ENCODE measurements around the gene SUGP2.

The SUGP2 gene

DNA sequence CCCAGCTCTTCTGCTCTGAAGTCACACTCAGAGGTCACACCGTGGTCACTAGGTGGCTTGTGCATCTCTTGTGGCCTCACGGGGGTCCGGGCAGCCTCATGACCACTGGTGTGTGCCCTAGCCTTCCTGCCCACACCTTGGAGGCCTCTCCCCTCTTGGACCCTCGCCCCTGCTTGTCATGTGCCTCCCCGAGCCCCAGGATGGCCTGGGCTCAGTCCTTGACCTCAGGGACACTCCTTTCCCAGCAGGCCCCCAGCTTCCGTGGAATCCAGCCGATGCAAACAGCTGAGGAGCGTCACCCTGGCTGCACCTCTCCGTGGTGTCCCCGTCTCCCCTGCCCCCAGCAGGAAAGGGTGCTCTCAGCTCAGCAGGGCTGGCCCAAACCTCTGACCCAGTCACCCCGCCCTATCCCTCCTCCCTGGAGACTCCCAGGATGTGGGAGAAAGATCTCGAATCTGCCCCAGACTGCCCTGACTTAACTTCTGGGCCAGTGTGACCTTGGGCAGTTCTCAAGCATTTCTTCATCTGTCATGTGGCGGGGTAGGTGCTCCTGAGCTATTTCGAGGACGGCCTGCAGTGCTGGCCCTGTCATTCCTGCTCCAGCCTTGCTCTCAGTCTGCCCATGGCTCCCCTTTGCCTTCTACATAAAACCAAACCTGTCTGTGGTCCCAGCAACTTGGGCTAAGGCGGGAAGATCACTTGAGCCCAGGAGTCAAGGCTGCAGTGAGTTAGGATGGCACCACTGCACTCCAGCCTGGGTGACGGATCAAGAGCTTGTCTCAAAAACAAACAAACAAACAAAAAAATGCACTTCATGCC is 25.9 kb upstream of the SUGP2 start:
- DNase-seq: no peak

DNA sequence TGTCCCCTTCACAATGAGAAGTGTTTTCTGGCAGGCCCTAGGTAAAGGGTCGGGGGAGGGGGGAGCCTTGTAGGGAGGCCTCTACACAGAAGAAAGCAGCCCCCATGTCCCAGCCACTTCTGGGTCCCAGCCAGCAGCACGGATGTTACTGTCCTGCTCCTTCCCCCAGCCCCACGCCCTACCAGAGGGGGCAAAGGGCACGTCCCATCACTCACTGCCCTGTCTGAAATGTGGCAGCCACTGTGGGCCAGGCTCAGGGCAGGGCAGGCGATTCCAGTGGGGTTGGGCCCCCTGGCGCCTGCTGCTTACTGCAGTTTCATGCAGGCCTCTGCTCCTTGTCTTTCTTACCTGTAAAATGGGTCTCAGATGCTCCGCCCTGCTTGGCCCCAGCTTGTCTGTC is 24.4 kb upstream of the SUGP2 start:
- DNase-seq: no peak

DNA sequence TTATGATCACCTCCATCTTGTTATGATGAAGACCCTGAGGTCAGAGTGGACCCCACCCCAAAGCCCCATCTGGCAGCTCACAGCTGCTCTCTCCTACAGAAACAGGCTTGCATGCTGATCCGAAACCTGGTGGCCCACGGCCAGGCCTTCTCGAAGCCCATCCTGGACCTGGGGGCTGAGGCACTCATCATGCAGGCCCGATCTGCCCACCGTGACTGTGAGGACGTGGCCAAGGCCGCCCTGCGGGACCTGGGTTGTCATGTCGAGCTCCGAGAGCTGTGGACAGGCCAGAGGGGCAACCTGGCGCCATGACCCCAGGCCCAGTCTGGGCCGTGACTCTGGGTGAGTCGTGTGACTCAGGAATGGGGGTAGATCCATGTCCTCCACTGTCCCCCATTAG is 24.0 kb upstream of the SUGP2 start:
- DNase-seq: no peak

DNA sequence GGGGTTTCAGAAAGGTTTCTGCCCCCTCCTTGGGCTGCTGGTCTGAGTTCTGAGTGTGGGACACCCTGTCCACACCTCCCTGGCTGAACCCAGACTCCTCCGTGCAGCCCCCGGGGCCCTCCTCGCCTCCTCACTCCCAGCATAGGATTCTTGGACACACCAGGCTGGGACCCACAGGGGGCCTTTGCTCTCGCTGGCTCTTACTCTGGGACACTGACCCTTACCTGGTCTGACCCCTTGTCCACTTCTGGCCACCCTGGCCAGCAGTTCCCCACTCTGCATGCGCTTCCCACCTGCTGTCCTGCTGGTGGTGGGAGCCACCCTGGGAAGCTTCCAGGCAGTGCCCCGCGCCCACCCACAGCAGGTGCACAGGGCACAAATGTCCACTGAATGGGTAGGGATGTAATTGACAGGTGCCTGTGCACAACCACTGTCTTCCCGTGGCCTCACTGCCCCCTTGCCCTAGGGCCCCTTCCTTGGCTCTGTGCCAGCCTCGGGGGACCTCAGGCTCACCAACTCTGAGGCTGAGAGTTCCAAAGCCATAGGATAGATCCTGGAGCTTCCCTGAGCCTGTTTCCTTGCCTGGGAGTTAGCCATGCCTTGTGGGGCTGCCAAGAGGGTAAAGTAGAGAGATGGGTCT is 23.4 kb upstream of the SUGP2 start:
- no peak for DNase-seq

DNA sequence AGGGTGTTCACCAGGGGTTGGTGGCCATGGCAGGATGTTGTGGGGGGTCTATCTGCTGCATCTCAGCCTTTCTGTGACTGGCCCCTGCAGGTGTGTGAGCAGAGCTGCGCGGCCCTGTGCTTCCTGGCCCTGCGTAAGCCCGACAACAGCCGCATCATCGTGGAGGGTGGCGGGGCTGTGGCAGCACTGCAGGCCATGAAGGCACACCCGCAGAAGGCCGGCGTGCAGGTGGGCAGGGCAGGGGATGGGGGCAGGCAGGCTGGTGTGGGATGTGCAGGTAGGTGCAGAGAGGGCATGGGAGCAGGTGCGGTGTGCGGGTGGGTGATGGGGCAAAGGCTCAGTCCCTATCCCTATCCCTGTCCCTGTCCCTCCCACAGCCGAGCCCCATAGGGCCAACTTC is 22.4 kb upstream of the SUGP2 start:
- DNase-seq: no peak

DNA sequence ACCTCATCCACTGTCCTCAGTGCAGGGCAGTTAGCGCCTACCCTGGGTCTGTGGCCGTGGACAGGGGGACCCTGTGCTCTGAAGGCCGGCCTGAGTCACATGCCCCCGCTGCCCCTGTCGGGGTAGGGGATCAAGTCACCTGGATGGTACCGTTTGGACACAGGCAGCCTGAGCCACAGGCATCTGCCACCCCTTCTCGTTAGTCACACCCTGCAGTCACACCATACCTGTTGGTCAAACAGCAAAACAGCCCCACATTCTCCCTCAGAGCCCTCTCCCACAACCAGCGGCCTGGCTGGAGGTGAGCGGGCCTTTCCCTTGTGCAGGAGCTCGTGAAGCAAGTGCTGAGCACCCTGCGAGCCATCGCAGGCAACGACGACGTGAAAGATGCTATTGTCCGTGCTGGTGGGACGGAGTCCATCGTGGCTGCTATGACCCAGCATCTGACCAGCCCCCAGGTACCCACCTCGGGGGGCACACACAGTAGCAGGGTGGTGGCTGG is 21.7 kb upstream of the SUGP2 start:
- DNase-seq: no peak

DNA sequence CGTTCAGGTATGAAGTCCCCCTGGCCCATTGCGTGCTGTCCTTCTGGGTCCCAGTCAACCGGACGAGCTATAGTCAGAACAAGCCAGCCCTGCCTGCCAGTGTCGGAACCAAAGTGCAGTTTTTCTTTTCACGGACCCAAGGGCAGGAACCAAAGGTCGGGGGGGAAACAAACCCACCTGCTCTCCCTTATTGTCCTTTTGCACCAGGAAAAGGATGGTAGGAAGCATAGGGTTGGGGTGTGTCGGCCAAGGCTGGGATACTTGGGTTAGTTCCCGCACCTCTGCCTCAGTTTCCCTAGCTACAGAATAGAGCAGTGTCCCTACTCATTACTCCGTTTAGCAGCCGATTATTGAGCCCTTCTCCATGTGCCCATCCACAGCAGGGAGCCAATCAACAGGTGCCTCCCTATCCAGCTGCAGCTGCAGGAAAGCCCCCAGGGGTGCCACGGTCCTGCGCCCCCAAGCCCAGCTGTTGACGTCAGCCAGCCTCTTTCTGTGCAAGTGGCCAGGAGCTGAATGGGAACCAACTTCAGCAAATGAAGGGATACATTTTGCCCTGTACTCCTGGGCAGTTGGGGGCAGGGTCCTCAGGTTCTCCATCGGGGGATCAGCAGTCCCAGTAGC is 21.1 kb upstream of the SUGP2 start:
- no peak for DNase-seq

DNA sequence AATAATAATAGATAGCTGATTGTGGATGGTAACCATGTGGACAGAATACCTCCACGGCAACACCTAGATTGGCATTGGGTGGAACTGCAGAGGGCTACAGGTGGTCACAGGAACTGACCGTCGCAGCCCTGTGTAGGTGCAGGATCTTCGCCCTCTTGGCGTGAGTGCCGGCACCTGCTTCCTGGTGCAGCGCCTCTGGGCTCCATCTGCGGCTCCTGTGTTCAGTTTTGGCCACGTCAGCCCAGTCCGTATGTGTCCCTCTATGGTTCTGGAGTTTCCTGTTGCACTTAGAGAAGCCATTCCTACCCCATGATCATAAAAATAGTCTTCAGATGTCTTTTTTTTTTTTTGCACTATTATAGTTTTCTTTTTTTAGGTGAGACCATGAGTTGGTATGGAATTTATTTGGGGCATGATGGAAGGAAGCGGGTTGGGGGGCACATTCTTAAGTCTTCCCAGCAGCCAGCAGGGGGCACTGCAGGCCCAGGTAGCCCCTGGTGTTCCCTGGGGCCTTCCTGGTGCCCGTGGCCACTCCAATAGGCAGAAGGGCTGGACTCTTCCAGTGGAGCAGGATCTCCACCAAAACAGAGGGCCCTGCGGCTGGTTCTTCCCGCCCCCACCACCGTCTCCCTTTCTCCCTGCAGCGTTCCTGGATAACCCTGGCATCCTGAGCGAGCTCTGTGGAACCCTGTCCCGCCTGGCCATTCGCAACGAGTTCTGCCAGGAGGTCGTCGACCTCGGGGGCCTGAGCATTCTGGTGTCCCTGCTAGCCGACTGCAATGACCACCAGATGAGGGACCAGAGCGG is 20.4 kb upstream of the SUGP2 start:
- peak; percentile 52 for DNase-seq

DNA sequence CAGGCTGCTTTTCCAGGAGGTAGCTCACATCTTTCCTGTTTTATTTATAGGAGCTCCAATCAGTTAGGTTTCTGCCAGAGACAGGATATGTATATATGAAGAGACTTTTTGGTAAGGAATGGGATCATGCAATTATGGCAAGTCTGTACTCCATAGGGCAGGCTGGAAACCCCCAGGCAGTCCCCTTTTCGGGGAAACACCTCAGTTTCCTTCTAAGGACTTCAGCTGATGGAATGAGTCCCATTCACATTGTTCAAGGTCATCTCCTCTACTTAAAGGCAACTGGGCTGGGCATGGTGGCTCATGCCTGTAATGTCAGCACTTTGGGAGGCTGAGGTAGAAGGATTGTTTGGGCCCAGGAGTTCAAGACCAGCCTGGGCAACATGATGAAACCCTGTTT is 19.6 kb upstream of the SUGP2 start:
- DNase-seq: no peak

DNA sequence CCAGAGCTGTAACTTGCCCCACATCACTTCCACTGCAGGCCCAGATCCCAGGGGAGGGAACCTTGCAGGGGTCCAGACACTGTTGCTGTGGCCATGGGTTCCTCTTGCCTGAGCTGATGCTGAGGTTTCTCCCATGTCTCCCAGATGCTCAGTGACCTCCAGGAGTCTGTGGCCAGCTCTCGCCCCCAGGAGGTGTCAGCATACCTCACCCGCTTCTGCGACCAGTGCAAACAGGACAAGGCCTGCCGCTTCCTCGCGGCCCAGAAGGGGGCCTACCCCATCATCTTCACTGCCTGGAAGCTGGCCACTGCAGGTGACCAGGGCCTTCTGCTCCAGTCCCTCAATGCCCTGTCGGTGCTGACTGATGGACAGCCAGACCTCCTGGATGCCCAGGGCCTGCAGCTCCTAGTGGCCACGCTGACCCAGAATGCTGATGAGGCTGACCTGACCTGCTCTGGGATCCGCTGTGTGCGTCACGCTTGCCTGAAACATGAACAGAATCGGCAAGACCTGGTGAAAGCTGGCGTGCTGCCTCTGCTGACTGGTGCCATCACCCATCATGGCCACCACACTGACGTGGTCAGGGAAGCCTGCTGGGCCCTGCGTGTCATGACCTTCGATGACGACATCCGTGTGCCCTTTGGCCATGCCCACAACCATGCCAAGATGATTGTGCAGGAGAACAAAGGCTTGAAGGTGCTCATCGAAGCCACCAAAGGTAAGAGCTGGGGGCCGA is 18.3 kb upstream of the SUGP2 start:
- no peak for DNase-seq

DNA sequence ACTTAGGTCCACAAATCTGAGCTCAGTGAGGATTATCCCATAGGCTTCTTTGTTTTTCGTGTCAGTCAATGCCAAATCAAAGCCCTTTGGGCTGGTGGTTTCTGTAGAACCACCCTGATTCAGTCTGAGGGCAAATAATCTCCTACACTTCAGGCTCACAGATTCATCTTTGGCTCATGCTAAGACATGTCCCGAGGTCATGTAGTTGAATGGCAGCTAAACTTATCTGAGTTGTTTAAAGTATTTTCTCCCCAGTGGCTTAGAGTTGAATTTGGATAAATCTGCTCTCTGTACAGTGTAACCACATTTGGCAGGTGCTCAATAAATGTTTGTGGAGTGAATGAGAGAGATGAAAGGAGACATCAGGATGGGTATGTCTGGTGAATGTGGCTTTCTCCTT is 17.4 kb upstream of the SUGP2 start:
- DNase-seq: no peak

DNA sequence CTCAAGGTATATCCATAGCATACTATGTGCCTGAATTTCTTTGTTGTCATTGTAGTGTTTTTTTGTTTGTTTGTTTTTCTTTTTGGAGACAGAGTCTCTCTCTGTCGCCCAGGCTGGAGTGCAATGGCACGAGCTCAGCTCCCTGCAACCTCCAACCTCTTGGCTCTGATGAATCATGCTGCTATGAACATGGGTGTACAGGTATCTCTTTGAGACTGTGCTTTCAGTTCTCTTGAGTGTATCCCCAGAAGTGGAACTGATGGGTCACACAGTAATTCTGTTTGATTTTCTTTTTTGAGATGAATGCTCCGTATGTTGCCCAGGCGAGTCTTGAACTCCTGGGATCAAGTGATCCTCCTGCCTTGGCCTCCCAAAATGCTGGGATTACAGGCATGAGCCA is 16.8 kb upstream of the SUGP2 start:
- no peak for DNase-seq

DNA sequence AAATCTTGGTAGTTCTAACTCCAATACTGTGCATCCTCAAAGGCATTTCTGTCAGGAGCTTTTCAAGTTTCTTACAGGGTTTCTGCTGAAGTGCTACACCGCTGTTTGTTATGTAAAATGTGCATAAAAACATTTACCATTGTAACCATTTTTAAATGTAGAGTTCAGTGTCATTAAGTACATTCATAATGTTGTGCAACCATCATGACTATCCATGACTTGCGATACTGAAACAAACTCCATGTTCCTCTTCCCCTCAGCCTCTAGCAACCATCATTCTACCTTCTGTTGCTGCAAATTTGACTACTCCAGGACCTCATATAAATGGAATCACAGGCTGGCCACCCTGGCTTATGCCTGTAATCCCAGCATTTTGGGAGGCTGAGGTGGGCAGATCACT is 16.1 kb upstream of the SUGP2 start:
- DNase-seq: no peak

DNA sequence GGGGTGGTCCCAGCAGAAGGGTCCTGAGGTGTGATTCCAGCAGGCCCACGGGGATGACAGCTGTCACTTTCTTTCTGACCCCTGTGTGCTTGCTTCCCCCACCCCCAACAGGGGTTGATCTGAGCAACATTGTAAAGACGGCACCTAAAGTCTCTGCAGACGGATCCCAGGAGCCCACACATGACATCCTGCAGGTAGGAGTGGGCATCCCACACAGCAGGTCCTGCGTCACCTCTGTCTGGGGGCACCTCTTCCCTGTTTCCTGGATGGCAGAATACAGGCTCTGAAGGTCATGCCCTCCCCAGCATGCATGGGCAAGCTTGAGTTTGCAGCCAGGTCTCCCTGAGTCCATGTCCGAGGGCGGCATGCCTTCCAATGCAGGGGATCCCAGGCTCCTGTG is 10.6 kb upstream of the SUGP2 start:
- no peak for DNase-seq

DNA sequence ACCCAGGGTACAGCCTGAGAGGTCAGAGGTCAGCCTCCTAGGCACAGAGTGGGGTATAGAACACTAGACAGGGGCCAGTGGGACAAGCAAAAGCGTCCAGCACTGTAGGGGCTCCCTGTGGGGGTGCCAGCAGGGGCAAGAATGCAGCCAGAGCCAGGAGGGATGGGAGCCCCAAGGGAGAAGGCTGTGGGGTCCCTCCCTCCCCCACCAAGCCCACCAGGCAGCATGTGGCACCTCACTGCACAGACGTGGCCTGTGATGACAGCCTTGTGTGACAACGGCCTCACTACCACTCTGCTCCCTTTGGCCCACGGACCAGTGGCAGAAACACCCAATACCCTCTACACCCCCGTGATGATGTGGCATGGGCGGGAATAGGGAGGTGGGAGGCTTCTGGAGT is 10.2 kb upstream of the SUGP2 start:
- no peak for DNase-seq

DNA sequence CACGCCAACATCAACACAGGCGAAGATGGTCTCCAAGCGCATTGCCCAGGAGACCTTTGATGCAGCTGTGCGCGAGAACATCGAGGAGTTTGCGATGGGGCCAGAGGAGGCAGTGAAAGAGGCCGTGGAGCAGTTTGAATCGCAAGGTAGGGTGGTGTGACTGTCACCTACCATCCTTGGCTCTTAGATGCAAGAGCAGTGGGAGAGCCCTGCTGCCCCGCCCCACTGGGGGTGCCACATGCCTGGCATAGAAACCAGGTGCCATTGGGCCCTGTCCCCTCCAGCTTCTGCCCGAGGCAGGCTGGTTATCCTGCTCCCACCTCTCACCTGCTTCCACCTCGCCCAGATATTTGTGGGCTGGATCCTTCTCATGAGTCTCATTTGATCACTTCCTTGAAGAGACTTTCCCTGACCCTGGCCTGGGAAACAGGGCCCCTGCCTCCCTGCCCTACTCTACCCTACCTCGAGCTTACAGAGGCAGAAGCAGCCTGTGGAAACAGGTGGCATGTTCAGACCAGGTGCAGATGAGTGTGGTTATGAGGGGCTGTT is 9.5 kb upstream of the SUGP2 start:
- no peak for DNase-seq

DNA sequence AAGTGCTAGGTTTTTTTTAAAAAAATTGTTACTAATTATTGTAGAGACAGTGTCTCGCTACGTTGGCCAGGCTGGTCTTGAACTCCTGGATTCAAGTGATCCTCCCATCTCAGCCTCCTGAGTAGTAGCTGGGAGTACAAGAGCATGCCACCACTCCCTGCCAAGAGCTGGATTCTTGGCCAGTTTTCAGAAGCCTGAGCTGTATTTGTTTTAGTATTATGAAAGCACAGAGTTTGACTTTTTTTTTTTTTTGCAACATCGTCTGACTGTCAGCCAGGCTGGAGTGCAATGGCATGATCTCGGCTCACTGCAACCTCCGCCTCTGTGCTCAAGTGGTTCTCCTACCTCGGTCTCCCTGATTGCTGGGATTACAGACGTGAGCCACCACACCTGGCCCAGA is 7.1 kb upstream of the SUGP2 start:
- DNase-seq: no peak

DNA sequence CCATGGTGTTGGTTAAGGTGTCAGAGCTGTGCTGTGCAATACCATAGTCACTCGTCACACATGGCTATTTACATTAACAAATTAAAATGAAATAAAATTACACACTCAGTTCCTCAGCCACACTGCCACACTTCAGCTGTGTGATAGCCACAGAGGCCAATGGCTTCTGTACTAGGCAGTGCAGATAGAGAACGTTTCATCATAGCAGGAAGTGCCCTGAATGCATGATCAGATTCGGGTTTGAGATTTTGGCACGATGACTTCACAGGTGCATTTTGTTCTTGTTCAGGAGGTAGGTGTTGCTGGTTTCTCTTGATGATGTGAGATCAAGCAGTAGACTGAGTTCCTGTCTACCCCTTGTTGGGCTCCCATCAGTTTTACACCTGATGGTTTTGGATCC is 6.6 kb upstream of the SUGP2 start:
- no peak for DNase-seq

DNA sequence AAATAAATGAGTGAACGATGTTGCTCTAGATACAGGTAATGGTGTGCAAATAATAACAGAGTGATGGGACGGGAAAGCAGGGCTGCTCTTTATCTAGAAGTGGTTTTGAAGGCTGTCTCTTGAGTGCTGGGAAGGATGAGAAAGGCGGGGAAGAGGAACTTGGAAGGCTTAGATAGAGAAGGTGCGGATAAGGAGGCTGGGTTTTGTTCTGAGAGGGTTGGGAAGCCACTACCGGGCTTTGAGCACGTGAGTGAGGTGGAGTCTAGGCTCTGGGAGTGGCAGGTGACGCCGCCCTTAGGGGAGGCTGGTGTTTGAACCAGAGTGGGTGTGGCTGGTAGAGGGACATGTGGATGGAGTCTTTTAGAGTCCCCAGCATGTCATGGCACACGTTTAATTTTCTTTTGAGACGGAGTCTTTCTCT is 897 bp upstream of the SUGP2 start:
- peak; percentile 68 for DNase-seq

DNA sequence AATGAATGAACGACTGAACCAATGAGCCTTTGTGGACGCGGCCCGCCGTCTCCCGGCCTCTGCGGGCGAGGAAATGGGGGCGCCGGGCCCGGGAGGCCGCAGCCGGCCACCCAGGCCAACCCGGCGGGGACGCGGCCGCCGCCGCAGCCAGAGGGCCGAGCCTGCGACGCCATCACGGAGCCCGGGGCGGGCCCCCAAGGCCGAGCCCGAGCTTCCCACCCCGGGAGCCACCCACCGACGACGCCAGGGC is 216 bp downstream of the SUGP2 start:
- DNase-seq: no peak

DNA sequence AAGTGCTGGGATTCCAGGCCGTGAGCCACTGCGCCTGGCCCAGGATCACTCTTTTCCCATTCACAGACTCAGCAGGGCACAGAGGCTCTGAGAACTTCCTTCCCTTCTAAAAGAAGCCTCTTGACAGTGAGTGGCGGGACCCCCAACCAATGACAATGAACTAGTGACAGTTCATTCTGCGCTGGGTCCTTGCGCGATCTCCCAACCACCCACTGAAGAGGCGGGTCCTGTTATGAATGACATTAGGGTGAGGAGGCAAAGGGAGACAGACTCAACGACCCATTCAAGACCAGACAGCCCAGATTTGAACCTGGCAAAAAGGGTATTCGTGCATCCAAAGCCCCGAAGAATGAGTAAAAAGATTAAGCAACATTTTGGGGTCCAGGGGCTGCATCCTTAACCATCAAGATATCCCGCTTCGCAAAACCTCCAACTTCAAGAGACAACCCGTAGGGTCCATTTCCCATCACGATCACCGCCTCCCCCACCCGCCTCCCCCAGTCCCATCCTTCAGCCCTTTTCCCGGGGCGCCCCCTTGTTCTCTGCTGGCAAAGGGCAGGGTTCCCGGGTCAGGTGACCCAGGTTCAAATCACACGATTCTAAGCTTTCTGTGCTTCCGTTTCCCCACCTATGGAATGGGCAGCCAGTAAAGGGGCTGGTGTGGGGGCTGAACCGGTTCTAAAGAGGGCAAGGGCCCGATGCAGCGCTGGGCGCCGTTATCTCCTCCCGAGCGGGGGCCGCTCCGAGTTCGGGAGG is 719 bp downstream of the SUGP2 start:
- peak; percentile 72 for DNase-seq

DNA sequence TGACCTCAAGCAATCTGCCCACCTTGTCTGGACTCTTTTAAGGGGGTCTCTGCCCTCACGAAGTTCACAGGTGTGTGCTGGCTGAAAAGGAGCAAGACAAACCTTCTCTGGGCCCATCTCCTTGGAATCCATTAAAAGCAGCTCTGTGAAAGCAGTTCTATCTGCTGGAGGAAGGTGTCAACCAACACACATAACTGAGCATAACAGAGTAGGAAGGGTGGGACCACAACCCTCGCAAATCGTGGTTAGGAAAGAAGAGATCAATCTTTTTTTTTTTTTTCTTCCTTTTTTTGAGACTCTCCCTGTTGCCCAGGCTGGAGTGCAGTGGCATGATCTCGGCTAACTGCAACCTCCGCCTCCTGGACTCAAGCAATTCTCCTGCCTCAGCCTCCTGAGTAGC is 1.4 kb downstream of the SUGP2 start:
- no peak for DNase-seq

All from activated T-cell treated with anti-CD3 and anti-CD28 coated beads for 4 hours (primary cell).